Measurements from ENCODE around the gene BBS1.

BBS1 gene

DNA sequence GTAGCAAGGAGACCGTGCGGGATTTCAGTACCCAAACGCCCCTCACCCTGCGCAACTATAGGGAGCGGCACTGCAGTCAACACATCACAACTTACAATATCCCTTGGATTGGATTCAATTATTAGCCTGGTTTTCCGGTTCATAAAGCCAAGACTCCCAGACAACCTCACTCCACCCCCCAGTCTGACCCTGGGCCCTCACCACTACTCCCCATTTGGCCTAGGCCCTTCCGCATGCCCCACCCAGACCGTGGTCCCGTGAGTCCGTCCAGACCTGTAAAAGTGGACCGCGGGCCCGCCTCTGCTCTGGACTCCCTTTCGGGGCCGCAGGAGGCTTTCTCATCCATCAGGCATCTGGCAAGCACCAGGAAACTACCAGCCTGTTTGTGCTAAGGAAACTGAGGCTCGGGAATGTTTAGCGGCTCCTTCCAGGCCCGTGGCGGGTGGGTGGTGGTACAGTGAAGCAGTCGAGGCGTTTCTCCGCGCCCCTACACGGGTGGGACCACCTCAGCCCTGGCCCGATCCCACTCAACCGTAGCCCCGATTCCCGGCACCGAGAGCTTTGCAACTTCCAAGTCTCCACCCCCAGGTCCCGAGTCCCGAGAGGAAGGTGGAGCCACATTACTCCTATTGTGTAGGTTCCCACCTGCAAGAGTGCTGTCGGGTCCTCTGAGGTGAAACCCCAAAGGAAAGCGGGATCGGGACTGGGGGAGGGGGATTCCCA, 30.9 kb upstream of the BBS1 start:
- TF ChIP-seq SIN3A (IDR thresholded peaks at IDR 0.05; ENCODE audit: borderline replicate concordance, insufficient read depth, low read length) (no peak; the same call in 1 of the 2 replicates), TAF1 (IDR thresholded peaks at IDR 0.05; ENCODE audit: borderline replicate concordance, insufficient read depth, low read length) (no peak; the same call in 1 of the 2 replicates)
- TF ChIP-seq, protein P1, sequence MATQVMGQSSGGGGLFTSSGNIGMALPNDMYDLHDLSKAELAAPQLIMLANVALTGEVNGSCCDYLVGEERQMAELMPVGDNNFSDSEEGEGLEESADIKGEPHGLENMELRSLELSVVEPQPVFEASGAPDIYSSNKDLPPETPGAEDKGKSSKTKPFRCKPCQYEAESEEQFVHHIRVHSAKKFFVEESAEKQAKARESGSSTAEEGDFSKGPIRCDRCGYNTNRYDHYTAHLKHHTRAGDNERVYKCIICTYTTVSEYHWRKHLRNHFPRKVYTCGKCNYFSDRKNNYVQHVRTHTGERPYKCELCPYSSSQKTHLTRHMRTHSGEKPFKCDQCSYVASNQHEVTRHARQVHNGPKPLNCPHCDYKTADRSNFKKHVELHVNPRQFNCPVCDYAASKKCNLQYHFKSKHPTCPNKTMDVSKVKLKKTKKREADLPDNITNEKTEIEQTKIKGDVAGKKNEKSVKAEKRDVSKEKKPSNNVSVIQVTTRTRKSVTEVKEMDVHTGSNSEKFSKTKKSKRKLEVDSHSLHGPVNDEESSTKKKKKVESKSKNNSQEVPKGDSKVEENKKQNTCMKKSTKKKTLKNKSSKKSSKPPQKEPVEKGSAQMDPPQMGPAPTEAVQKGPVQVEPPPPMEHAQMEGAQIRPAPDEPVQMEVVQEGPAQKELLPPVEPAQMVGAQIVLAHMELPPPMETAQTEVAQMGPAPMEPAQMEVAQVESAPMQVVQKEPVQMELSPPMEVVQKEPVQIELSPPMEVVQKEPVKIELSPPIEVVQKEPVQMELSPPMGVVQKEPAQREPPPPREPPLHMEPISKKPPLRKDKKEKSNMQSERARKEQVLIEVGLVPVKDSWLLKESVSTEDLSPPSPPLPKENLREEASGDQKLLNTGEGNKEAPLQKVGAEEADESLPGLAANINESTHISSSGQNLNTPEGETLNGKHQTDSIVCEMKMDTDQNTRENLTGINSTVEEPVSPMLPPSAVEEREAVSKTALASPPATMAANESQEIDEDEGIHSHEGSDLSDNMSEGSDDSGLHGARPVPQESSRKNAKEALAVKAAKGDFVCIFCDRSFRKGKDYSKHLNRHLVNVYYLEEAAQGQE (IDR thresholded peaks at IDR 0.05; ENCODE audit: insufficient read depth in 1 of 2, low read depth in 2 of 2, low read length in 2 of 2): no peak

- TF ChIP-seq, protein P1 (IDR thresholded peaks at IDR 0.05; ENCODE audit: insufficient read depth in 1 of 2, low read depth in 2 of 2, low read length in 2 of 2): no peak; a peak in 1 of 4 replicates
- TF ChIP-seq POLR2AphosphoS5 (IDR thresholded peaks at IDR 0.05; ENCODE audit: low read depth, low read length) (peak; percentile 82), TAF1 (IDR thresholded peaks at IDR 0.05; ENCODE audit: borderline replicate concordance, insufficient read depth, low read length) (peak; percentile 81; the same call in 1 of the 2 replicates), SIN3A (IDR thresholded peaks at IDR 0.05; ENCODE audit: borderline replicate concordance, insufficient read depth, low read length) (peak; percentile 94; the same call in 1 of the 2 replicates), FOXP2 (optimal IDR thresholded peaks at IDR 0.05; ENCODE audit: borderline replicate concordance, extremely low read depth, extremely low read length, insufficient read depth) (peak; percentile 77)
Observed at GRCh38 chr11:66480117-66480938, 30.1 kb upstream of the BBS1 start, which contains the start of gene DPP3. DPP3 (plus strand) TSS chr11:66480434; CDS start chr11:66482201, 1,767 bp downstream.

- TF ChIP-seq, protein P1 (IDR thresholded peaks at IDR 0.05; ENCODE audit: insufficient read depth in 1 of 2, low read depth in 2 of 2, low read length in 2 of 2): no peak
- TF ChIP-seq FOXP2 (optimal IDR thresholded peaks at IDR 0.05; ENCODE audit: borderline replicate concordance, extremely low read depth, extremely low read length, insufficient read depth): no peak
- no peak for TF ChIP-seq SIN3A (IDR thresholded peaks at IDR 0.05; ENCODE audit: borderline replicate concordance, insufficient read depth, low read length)
- no peak for TF ChIP-seq POLR2AphosphoS5 (IDR thresholded peaks at IDR 0.05; ENCODE audit: low read depth, low read length)
- no peak for TF ChIP-seq TAF1 (IDR thresholded peaks at IDR 0.05; ENCODE audit: borderline replicate concordance, insufficient read depth, low read length)
Observed at GRCh38 chr11:66484806-66485380, 25.5 kb upstream of the BBS1 start.

DNA sequence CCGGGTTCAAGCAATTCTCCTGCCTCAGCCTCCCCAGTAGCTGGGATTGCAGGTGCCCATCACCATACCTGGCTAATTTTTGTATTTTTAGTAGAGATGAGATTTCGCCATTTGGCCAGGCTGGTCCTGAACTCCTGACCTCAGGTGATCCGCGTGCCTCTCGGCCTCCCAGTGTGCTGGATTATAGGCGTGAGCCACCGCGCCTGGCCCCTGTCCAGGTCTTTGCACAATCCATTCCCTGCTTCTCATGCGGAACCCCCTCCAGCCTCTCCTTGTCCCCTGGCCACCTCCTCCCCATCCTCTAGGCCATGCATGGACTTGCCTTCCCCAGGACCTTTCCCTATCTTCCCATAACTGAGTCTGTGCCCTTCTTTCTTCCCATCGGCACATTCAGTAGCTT, 21.5 kb upstream of the BBS1 start:
- TF ChIP-seq FOXP2 (optimal IDR thresholded peaks at IDR 0.05; ENCODE audit: borderline replicate concordance, extremely low read depth, extremely low read length, insufficient read depth): no peak
- TF ChIP-seq POLR2AphosphoS5 (IDR thresholded peaks at IDR 0.05; ENCODE audit: low read depth, low read length): no peak
- TF ChIP-seq SIN3A (IDR thresholded peaks at IDR 0.05; ENCODE audit: borderline replicate concordance, insufficient read depth, low read length): no peak
- TF ChIP-seq, protein P1 (IDR thresholded peaks at IDR 0.05; ENCODE audit: insufficient read depth in 1 of 2, low read depth in 2 of 2, low read length in 2 of 2): no peak
- TF ChIP-seq TAF1 (IDR thresholded peaks at IDR 0.05; ENCODE audit: borderline replicate concordance, insufficient read depth, low read length): no peak
